NCI-H2196 (cell line): Measurements from ENCODE around the gene ZNF143.
"Not testable (repeated sequence)": the region's sequence is repeated elsewhere in the genome, so short reads cannot be mapped to it uniquely, and the experiment has no call there.

ENCODE experiments used
- DNase-seq: peaks from one replicate; lab custom pipeline; 2025; ENCODE audit not compliant: unreplicated experiment; lab: John Stamatoyannopoulos, UW

ZNF143 gene

DNA sequence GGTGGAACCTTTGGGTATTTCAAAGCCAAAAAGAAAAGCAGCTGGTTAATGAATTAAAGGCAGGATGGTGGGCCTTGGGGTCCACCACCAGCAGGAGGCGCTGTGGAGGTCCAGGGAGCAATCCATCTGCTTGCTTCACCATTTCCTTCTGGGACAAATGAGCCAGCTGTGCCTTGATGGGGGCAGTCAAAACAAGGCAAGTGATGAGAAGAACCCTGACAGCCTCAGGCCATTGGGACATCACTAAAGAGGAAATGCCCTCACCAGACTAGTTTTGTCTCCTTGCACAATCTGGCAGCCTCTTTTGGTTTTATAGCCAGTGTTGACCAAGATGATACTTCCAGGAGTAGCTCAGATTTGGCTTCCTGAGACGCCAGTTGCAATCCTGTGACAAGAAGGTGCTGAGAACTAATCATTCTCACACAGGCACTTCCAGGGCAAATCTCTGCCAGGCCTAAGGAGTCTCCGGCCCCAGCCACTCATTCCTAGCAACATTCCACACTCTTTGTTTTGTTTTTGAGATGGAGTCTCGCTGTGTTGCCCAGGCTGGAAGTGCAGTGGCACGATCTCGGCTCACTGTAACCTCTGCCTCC, 74.5 kb downstream of the ZNF143 start:
- DNase-seq, result peak; percentile 24

- no peak for DNase-seq
These were observed 77.7 kb downstream of the ZNF143 start for GRCh38 chr11:9538548-9538947.

- not testable (repeated sequence) for DNase-seq
These were observed 88.4 kb downstream of the ZNF143 start for GRCh38 chr11:9549216-9549615.

DNA sequence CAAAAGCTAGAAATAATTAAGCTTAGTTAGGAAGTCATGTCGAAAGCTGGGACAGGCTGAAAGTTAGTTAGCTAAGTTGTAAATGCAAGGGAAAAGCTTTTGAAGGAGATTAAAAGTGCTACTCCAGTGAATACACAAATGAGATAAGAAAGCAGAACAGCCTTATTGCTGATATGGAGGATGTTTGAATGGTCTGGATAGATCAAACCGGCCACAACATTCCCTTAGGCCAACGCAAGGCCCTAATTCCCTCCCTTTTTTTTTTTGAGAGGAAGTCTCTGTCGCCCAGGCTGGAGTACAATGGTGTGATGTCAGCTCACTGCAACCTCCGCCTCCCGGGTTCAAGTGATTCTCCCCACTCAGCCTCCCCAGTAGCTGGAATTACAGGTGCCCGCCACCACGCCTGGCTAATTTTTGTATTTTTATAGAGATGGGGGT, 89.4 kb downstream of the ZNF143 start:
- DNase-seq, result no peak

DNA sequence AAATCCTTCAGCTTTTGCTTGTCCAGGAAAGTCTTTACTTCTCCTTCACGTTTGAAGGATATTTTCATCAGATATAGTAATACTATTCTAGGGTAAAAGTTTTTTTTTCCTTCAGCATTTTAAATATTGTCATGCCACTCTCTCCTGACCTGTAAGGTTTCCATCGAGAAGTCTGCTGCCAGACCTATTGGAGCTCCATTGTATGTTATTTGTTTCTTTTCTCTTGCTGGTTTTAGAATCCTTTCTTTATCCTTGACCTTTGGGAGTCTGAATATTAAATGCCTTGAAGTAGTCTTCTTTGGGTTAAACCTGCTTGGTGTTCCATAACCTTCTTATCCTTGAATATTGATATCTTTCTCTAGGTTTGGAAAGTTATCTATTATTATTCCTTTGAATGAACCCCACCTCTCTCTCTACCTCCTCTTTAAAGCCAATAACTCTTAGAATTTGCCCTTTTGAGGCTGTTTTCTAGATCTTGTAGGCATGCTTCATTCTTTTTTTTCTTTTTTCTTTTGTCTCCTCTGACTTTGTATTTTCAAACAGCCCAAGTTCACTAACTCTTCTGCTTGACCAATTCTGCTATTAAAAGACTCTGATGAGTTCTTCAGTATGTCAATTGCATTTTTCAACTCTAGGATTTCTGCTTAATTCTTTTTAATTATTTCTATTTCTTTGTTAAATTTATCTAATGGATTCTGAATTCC, 100.6 kb downstream of the ZNF143 start:
- no peak for DNase-seq

DNA sequence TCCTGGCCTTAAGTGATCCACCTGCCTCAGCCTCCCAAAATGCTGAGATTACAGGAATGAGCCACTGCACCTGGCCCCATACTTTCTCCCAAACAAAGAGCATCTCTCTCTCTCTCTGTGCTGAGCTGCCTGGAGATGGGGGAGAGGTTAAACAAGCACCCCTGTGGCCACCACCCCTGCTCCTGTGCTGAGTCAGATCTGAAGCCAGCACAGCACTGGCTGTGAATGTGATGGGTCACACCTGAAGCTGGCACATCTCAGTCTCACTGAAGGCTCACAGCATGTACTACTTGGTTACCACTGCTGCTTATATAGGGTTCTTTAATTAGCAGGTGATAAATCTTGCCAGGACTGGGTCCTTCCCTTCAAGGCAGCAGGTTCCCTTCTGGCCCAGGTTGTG, 101.9 kb downstream of the ZNF143 start:
- no peak for DNase-seq

DNA sequence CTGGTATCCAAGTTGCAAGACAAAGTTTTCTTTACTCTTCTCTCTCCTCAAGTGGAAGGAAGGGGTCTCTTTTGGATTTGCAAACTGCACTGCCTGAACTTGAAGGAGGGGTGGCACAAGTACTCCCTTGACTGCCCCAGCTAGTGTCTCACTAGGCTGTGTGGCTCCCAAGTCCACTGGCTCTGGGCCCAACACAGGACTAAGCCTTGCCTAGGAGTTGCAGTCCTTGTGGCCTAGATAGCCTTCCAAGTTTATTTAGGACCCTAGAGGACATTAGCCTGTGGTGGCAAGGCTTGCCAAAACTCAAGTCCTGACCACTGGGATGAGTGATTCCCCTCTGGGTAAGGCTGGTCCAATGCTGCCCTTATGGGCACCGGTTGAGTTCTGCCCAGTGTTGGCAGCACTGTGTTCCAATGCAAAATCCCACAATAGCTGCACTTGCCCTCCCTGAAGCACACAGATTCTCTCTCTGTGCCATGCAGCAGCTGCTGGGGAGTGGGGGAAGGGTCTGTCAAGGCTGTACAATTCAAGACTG, 102.5 kb downstream of the ZNF143 start:
- no peak for DNase-seq

GRCh38 chr11:9565822-9566560, 105.2 kb downstream of the ZNF143 start:
- DNase-seq, result peak; percentile 91

DNA sequence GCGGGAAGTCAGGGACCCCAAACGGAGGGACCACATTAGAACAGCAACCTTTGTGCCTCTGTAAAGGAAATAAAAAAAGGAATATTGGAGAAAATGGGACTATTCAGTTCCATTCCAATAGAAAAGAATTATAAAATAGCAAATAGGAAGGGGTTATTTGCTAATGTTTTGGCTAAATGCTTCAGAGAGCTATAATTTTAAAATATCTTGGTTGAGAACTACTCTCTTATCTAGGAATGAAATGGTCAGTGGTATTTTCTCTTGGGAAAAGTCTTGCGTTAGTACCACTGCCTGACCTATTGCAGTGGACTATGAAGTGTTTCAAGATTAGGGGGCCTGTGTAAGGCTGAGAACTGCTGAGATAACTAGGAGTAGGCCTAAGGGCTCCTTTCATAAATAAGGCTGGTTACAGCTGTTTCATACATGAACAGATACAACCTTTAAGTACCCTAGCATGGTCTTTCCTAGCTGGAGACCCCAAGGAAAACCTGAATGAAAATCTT, 105.8 kb downstream of the ZNF143 start:
- DNase-seq, result no peak

GRCh38 chr11:9567401-9567800, 106.6 kb downstream of the ZNF143 start:
- DNase-seq, result no peak

GRCh38 chr11:9568161-9568853, 107.5 kb downstream of the ZNF143 start:
- no peak for DNase-seq

DNA sequence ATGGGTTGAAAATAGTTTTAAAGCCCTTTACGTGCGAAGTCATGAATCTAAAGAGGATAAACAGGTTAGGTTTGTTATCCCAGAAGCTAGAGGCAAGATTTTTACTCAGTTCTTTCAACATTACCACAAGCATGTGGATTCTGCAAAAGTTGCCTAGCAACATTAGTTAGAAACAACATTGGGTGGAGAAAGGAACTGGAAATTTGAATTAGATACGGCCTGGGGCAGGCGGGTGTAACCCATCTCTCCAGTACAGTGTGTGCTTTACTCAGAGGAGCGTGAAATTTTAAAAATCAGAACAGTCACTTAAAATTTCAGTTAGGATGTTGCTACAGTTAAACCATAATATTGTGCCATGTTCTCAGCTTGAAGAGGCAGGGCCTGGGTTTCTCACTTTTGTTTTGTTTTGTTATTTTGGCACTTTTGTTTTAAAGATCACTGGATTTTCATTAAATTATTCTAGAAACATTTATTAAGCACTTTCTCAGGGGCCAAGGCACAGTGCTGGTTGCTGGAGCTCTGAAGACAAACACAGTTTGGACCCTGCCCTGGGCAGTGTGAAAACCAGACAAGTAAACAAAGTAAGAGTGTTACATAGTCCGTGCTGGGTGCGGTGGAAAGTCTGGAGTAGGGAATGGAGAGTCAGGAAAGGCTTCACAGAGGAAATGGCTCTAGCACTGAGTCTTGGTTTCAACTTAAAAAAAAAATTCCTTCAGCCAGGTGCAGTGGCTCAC, 108.2 kb downstream of the ZNF143 start:
- peak; percentile 80 for DNase-seq

GRCh38 chr11:9569588-9570164, 108.9 kb downstream of the ZNF143 start:
- DNase-seq, result no peak

GRCh38 chr11:9570313-9571025, 109.7 kb downstream of the ZNF143 start:
- no peak for DNase-seq

DNA sequence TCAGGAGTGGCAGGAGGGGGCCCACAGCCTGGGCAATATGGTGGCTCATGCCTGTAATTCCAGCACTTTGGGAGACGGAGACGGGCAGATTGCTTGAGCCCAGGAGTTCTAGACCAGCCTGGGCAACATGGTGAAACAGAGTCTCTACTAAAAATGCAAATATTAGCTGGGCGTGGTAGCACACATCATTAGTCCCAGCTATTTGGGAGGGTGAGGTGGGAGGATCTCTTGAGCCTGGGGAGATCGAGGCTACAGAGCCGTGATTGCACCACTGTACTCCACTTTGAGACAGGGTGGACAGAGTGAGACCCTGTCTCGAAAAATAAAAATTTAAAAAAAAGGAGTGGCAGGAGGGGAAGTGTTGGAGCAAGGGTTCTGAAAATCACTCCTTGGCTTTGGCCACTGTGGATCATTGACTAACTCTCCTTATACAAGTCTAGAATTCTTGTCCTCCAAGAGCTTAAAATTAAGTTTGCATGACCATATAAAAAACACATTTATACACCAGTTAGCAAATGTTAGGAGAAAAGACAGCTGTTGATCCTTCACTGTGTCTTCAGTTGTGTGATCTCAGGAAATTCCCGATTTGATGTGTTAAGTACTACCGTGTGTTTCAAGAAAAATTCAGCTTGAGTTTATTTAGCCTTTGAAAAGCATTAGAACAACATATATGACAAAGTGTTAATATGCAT, 110.4 kb downstream of the ZNF143 start:
- DNase-seq, result no peak

DNA sequence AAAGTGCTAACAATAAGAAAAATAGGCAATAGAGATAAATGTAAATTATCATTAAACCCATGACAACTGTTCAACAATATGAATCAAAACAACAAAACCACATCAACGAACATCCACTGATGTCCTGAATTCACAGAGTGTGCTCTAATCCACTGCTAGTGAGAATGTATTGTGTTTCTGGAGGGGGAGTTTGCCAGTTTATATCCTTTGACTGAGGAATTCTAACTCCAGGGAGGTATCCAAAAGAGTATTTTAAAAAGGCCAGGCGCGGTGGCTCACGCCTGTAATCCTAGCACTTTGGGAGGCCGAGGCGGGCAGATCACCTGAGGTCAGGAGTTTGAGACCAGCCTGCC, 110.9 kb downstream of the ZNF143 start:
- no peak for DNase-seq

DNA sequence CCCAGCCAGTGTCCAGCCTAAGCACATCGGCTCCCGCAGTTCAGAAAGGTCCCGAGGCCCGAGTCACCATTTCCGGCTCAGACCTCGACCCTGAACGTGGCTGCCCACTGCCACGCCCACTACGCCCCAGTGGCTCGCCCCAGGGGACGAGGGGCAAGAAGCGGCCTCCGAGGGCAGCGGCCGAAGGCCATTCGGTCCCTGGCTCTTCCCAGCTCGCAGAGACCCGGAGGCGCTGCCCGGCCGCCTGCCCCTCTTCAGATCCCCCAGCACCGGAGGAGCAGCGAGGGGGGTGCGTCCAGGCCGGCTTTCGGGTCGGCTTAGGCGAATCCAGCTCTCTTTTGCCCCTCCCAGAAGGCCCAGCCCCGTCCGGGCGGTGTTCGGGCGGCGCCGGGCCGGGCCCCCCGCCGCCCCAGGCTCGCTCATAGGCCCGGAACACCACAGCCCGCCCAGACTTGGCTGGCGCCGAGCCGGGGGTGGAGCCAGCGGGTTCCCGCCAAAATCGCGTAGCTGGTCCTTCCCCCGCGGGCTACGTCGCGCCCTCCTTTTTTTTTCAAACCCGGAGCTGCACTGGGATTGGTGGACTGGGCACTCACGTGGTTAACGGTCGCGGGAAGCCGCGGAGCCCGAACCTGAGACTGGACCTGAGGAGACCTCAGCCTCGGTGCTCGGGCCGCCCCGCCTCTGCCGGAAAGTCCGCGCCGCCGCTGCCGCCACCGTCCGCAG, 112.4 kb downstream of the ZNF143 start, which contains the start of gene WEE1:
Gene WEE1, plus strand, starts transcription at position 619 of the 723 bp plus-strand sequence. CDS start 264 bp downstream, outside the sequence.
- DNase-seq, result peak; percentile 98
